ENCODE results near the gene KAZN.

The KAZN gene

DNA sequence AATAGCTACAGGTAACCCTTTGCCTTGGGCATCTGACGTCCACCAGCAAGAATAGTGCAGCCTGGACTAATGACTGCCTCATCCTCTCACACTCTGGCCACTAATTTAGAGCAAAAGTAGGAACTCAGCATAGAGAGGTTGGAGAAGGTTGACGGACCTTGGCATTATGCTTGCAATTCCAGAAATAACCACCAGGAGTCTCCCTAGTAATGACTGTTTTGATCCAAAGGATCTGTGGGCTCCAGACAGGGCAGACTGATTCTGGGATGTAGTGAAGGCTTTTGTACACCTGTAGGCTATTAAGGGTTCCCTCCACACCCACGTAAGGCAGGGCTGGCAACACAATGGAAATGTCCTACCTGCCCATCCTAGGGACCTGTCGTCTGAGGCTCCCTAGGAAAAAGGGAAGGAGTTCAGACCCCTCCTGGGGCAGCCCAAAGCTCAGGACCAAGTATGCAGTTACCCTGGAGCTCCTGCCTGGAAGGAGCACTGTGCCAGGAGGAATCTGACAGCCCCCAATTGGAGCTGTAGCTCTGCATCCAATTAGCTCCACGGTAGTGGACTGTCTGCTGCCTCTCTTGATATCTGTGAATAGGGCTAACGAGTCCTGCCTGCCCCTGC is 464.1 kb downstream of the KAZN start:
- H3K27ac ChIP-seq (ENCODE audit: low read depth in 2 of 2, low read length in 2 of 2), result no peak overlapping the region
- no peaks in the 10 kb centered on the region for H3K9me3 ChIP-seq (ENCODE audit: control insufficient read depth in 2 of 2, low read length in 2 of 2)
- H3K36me3 ChIP-seq (ENCODE audit: control insufficient read depth in 2 of 2, insufficient read depth in 2 of 2, low read length in 2 of 2), result no peaks in the 10 kb centered on the region
- no peak overlapping the region for H3K9ac ChIP-seq (ENCODE audit: low read depth in 1 of 2, low read length in 2 of 2)
- no peak overlapping the region for H3K4me3 ChIP-seq (ENCODE audit: low read length in 2 of 2)
- no peaks in the 10 kb centered on the region for H3K4me1 ChIP-seq (ENCODE audit: control insufficient read depth in 2 of 2, insufficient read depth in 2 of 2, low read length in 2 of 2)
- no peaks in the 10 kb centered on the region for H3K27me3 ChIP-seq (ENCODE audit: control insufficient read depth in 2 of 2, insufficient read depth in 2 of 2, low read length in 2 of 2)

GRCh38 chr1:15063346-15063745 is 464.9 kb downstream of the KAZN start:
- no peaks in the 10 kb centered on the region for H3K9me3 ChIP-seq (ENCODE audit: control insufficient read depth in 2 of 2, low read length in 2 of 2)
- no peak overlapping the region for H3K9ac ChIP-seq (ENCODE audit: low read depth in 1 of 2, low read length in 2 of 2)
- H3K4me3 ChIP-seq (ENCODE audit: low read length in 2 of 2), result no peak overlapping the region
- no peaks in the 10 kb centered on the region for H3K27me3 ChIP-seq (ENCODE audit: control insufficient read depth in 2 of 2, insufficient read depth in 2 of 2, low read length in 2 of 2)
- no peaks in the 10 kb centered on the region for H3K4me1 ChIP-seq (ENCODE audit: control insufficient read depth in 2 of 2, insufficient read depth in 2 of 2, low read length in 2 of 2)
- no peak overlapping the region for H3K27ac ChIP-seq (ENCODE audit: low read depth in 2 of 2, low read length in 2 of 2)
- H3K36me3 ChIP-seq (ENCODE audit: control insufficient read depth in 2 of 2, insufficient read depth in 2 of 2, low read length in 2 of 2), result no peaks in the 10 kb centered on the region

DNA sequence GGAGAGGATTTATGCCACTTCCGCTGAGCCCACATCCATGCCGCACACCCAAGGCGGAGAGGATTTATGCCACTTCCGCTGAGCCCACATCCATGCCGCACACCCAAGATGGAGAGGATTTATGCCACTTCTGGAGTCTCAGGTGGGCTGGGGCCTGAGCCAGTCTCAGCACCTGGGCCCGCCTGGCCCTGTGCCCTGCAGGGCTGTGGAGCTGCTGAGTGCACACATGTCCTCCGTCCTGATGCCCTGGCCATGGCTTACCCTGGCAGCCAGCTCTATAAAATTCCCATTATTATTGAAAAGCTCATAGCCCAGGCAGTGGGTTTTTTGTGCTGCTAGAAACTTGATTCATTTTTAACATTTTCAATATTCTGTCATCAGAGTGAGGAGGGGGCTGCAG is 465.3 kb downstream of the KAZN start:
- H3K27ac ChIP-seq (ENCODE audit: low read depth in 2 of 2, low read length in 2 of 2), result no peak overlapping the region
- H3K9me3 ChIP-seq (ENCODE audit: control insufficient read depth in 2 of 2, low read length in 2 of 2), result no peaks in the 10 kb centered on the region

DNA sequence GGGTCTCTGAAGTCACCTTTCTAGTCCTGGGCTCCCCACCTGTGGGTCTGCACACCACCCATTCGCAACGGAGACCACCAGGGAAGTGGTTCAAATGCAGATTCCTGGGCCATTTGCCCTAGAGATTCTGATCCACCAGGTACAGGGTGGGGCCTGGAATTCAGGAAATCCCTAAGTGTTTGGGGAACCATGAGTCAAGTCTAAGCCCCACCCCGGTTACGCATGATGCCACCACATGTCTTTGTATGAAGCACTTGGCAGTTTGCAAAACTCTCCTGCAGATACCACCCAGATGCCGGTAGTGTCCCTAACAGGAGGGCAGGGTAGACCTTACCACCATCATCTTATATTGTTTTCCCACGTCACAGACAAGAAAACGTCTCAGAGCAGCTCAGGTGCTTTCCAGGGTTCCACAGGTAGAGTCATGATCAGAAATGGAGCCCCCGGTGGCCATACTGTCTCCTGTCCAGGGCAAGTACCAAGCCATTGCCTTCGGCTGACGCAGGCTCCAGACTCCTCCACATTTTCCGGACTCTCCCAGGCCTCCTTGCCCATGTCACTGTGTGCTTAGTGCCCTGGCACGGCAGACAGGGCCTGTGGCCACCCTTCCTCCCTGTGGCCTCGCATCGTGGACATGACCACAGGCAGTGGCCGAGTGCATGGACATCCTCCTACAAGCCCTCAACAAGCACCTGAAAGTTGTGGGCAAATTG is 465.9 kb downstream of the KAZN start:
- no peak overlapping the region for H3K4me3 ChIP-seq (ENCODE audit: low read length in 2 of 2)
- no peak overlapping the region for H3K27ac ChIP-seq (ENCODE audit: low read depth in 2 of 2, low read length in 2 of 2)
- H3K4me1 ChIP-seq (ENCODE audit: control insufficient read depth in 2 of 2, insufficient read depth in 2 of 2, low read length in 2 of 2), result no peaks in the 10 kb centered on the region
- no peaks in the 10 kb centered on the region for H3K36me3 ChIP-seq (ENCODE audit: control insufficient read depth in 2 of 2, insufficient read depth in 2 of 2, low read length in 2 of 2)
- H3K9me3 ChIP-seq (ENCODE audit: control insufficient read depth in 2 of 2, low read length in 2 of 2), result no peaks in the 10 kb centered on the region
- no peaks in the 10 kb centered on the region for H3K27me3 ChIP-seq (ENCODE audit: control insufficient read depth in 2 of 2, insufficient read depth in 2 of 2, low read length in 2 of 2)
- no peak overlapping the region for H3K9ac ChIP-seq (ENCODE audit: low read depth in 1 of 2, low read length in 2 of 2)

More for the DNA sequence above, 465.3 kb downstream of the KAZN start:
- Histone ChIP-seq H3K27me3 (ENCODE audit: control insufficient read depth in 2 of 2, insufficient read depth in 2 of 2, low read length in 2 of 2) (no peaks in the 10 kb centered on the region), H3K9ac (ENCODE audit: low read depth in 1 of 2, low read length in 2 of 2) (no peak overlapping the region), H3K4me3 (ENCODE audit: low read length in 2 of 2) (no peak overlapping the region), H3K36me3 (ENCODE audit: control insufficient read depth in 2 of 2, insufficient read depth in 2 of 2, low read length in 2 of 2) (no peaks in the 10 kb centered on the region), H3K4me1 (ENCODE audit: control insufficient read depth in 2 of 2, insufficient read depth in 2 of 2, low read length in 2 of 2) (no peaks in the 10 kb centered on the region)

DNA sequence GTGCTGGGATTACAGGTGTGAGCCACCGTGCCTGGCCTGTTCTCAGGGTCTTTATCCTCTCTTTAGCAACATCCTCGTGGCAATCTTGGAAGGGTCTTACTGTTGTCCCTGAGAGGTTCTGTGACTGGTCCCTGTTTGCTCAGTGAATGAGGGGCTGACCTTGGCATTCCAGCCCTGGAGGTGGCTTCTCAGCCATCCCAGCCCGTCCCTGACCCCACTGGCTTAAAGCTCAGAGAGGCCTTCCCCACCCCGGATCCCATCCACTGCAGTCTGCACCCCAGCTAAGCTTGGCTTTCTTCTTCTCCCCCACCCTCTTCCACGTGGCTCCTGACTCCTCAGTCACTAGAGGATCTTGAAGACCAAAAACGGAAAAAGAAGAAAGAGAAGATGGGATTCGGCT is 466.8 kb downstream of the KAZN start:
- no peaks in the 10 kb centered on the region for H3K4me1 ChIP-seq (ENCODE audit: control insufficient read depth in 2 of 2, insufficient read depth in 2 of 2, low read length in 2 of 2)
- no peak overlapping the region for H3K9ac ChIP-seq (ENCODE audit: low read depth in 1 of 2, low read length in 2 of 2)
- H3K4me3 ChIP-seq (ENCODE audit: low read length in 2 of 2), result no peak overlapping the region
- no peak overlapping the region for H3K27ac ChIP-seq (ENCODE audit: low read depth in 2 of 2, low read length in 2 of 2)
- no peaks in the 10 kb centered on the region for H3K27me3 ChIP-seq (ENCODE audit: control insufficient read depth in 2 of 2, insufficient read depth in 2 of 2, low read length in 2 of 2)
- no peaks in the 10 kb centered on the region for H3K36me3 ChIP-seq (ENCODE audit: control insufficient read depth in 2 of 2, insufficient read depth in 2 of 2, low read length in 2 of 2)
- H3K9me3 ChIP-seq (ENCODE audit: control insufficient read depth in 2 of 2, low read length in 2 of 2), result no peaks in the 10 kb centered on the region

- Histone ChIP-seq H3K36me3 (ENCODE audit: control insufficient read depth in 2 of 2, insufficient read depth in 2 of 2, low read length in 2 of 2) (no peaks in the 10 kb centered on the region), H3K27me3 (ENCODE audit: control insufficient read depth in 2 of 2, insufficient read depth in 2 of 2, low read length in 2 of 2) (no peaks in the 10 kb centered on the region), H3K9me3 (ENCODE audit: control insufficient read depth in 2 of 2, low read length in 2 of 2) (no peaks in the 10 kb centered on the region), H3K27ac (ENCODE audit: low read depth in 2 of 2, low read length in 2 of 2) (no peak overlapping the region), H3K4me1 (ENCODE audit: control insufficient read depth in 2 of 2, insufficient read depth in 2 of 2, low read length in 2 of 2) (no peaks in the 10 kb centered on the region), H3K4me3 (ENCODE audit: low read length in 2 of 2) (no peak overlapping the region), H3K9ac (ENCODE audit: low read depth in 1 of 2, low read length in 2 of 2) (no peak overlapping the region)
Measured at GRCh38 chr1:15065736-15066135, 467.3 kb downstream of the KAZN start.

DNA sequence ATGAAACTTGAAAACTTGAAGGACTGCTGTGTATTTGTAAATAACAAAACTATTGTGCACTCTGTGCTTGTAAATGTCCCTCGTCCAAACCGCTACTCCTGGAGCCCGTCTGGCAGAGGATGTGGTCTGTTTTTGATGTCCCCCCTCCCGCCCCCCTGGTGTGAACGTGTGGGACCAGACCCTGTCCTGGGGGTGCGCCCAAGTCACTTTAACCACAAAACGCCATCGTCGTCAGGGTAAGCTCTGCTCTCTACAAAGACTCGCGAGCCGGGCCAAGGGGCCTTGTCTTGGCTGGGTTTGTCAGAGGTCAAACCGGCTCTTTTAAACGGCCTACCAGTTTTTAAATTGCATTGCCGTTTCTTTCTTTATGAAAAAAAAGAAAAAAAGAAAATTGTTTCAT is 467.7 kb downstream of the KAZN start:
- Histone ChIP-seq H3K27me3 (ENCODE audit: control insufficient read depth in 2 of 2, insufficient read depth in 2 of 2, low read length in 2 of 2) (no peaks in the 10 kb centered on the region), H3K27ac (ENCODE audit: low read depth in 2 of 2, low read length in 2 of 2) (no peak overlapping the region), H3K36me3 (ENCODE audit: control insufficient read depth in 2 of 2, insufficient read depth in 2 of 2, low read length in 2 of 2) (no peaks in the 10 kb centered on the region), H3K4me1 (ENCODE audit: control insufficient read depth in 2 of 2, insufficient read depth in 2 of 2, low read length in 2 of 2) (no peaks in the 10 kb centered on the region), H3K9ac (ENCODE audit: low read depth in 1 of 2, low read length in 2 of 2) (no peak overlapping the region), H3K4me3 (ENCODE audit: low read length in 2 of 2) (no peak overlapping the region), H3K9me3 (ENCODE audit: control insufficient read depth in 2 of 2, low read length in 2 of 2) (no peaks in the 10 kb centered on the region)

- Histone ChIP-seq H3K27me3 (ENCODE audit: control insufficient read depth in 2 of 2, insufficient read depth in 2 of 2, low read length in 2 of 2) (no peaks in the 10 kb centered on the region), H3K9me3 (ENCODE audit: control insufficient read depth in 2 of 2, low read length in 2 of 2) (no peaks in the 10 kb centered on the region), H3K9ac (ENCODE audit: low read depth in 1 of 2, low read length in 2 of 2) (no peak overlapping the region), H3K36me3 (ENCODE audit: control insufficient read depth in 2 of 2, insufficient read depth in 2 of 2, low read length in 2 of 2) (no peaks in the 10 kb centered on the region), H3K4me3 (ENCODE audit: low read length in 2 of 2) (no peak overlapping the region), H3K4me1 (ENCODE audit: control insufficient read depth in 2 of 2, insufficient read depth in 2 of 2, low read length in 2 of 2) (no peaks in the 10 kb centered on the region), H3K27ac (ENCODE audit: low read depth in 2 of 2, low read length in 2 of 2) (peak overlapping the region in 1 of 2 donors; percentile 8)
Measured at GRCh38 chr1:15067148-15067547, 468.7 kb downstream of the KAZN start.

GRCh38 chr1:15068152-15068551 is 469.7 kb downstream of the KAZN start:
- no peak overlapping the region for H3K4me3 ChIP-seq (ENCODE audit: low read length in 2 of 2)
- no peaks in the 10 kb centered on the region for H3K36me3 ChIP-seq (ENCODE audit: control insufficient read depth in 2 of 2, insufficient read depth in 2 of 2, low read length in 2 of 2)
- no peaks in the 10 kb centered on the region for H3K9me3 ChIP-seq (ENCODE audit: control insufficient read depth in 2 of 2, low read length in 2 of 2)
- H3K27me3 ChIP-seq (ENCODE audit: control insufficient read depth in 2 of 2, insufficient read depth in 2 of 2, low read length in 2 of 2), result no peaks in the 10 kb centered on the region
- no peaks in the 10 kb centered on the region for H3K4me1 ChIP-seq (ENCODE audit: control insufficient read depth in 2 of 2, insufficient read depth in 2 of 2, low read length in 2 of 2)
- H3K9ac ChIP-seq (ENCODE audit: low read depth in 1 of 2, low read length in 2 of 2), result no peak overlapping the region
- no peak overlapping the region for H3K27ac ChIP-seq (ENCODE audit: low read depth in 2 of 2, low read length in 2 of 2)

DNA sequence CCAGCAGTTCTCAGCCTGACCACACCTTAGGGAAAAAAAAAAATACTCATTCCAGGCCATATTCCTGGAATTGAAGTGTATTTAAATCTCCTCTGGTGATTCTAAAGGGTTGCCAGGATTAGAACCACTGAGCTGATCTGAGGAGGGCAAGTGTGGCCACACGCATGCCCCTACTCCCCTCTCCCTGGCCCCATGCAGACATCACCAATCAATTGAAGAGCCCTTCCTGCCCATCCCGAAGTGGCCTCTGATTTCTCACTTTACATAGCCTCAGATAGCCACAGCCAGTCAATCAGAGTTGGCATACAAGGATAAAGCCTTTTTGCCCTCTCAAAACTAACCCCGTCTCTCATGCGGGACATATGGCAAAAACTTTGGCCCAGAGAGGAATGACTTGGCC is 470.5 kb downstream of the KAZN start:
- no peaks in the 10 kb centered on the region for H3K9me3 ChIP-seq (ENCODE audit: control insufficient read depth in 2 of 2, low read length in 2 of 2)
- no peaks in the 10 kb centered on the region for H3K4me1 ChIP-seq (ENCODE audit: control insufficient read depth in 2 of 2, insufficient read depth in 2 of 2, low read length in 2 of 2)
- H3K9ac ChIP-seq (ENCODE audit: low read depth in 1 of 2, low read length in 2 of 2), result no peak overlapping the region
- no peak overlapping the region for H3K4me3 ChIP-seq (ENCODE audit: low read length in 2 of 2)
- no peaks in the 10 kb centered on the region for H3K36me3 ChIP-seq (ENCODE audit: control insufficient read depth in 2 of 2, insufficient read depth in 2 of 2, low read length in 2 of 2)
- no peak overlapping the region for H3K27ac ChIP-seq (ENCODE audit: low read depth in 2 of 2, low read length in 2 of 2)
- H3K27me3 ChIP-seq (ENCODE audit: control insufficient read depth in 2 of 2, insufficient read depth in 2 of 2, low read length in 2 of 2), result no peaks in the 10 kb centered on the region
